HPDE6-E6E7 (cell line): ENCODE data around the gene KANK2.
A peak's percentile ranks its signal among the peaks of the same experiment; 100 is the strongest.
"Not testable (repeated sequence)": the region's sequence is repeated elsewhere in the genome, so short reads cannot be mapped to it uniquely, and the experiment has no call there.

Experiments
- DNase-seq: peaks from one replicate; pipeline ENCODE4 v3.0.0; 2011; ENCODE audit warnings: missing footprints; ENCODE audit errors: extremely low spot score

KANK2 gene

DNA sequence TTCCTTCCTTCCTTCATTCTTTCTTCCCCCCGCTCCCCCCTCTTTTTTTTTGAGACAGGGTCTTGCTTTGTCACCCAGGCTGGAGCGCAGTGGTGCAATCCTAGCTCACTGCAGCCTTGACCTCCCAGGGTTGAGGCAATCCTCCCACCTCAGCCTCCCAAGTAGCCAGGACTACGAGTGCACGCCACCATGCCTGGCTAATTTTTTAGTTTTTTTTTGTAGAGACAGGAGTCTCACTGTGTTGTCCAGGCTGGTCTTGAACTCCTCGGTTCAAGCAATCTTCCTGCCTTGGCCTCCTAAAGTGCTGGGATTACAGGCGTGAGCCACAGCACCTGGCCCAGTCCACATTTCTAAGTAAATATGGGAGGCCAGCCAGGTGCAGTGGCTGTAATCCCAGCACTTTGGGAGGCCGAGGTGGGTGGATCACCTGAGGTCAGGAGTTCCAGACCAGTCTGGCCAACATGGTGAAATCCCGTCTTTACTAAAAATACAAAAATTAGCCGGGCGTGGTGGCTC, 57.3 kb downstream of the KANK2 start:
- not testable (repeated sequence) for DNase-seq

- DNase-seq, result no peak
Observed at GRCh38 chr19:11138601-11139300, 58.6 kb downstream of the KANK2 start.

DNA sequence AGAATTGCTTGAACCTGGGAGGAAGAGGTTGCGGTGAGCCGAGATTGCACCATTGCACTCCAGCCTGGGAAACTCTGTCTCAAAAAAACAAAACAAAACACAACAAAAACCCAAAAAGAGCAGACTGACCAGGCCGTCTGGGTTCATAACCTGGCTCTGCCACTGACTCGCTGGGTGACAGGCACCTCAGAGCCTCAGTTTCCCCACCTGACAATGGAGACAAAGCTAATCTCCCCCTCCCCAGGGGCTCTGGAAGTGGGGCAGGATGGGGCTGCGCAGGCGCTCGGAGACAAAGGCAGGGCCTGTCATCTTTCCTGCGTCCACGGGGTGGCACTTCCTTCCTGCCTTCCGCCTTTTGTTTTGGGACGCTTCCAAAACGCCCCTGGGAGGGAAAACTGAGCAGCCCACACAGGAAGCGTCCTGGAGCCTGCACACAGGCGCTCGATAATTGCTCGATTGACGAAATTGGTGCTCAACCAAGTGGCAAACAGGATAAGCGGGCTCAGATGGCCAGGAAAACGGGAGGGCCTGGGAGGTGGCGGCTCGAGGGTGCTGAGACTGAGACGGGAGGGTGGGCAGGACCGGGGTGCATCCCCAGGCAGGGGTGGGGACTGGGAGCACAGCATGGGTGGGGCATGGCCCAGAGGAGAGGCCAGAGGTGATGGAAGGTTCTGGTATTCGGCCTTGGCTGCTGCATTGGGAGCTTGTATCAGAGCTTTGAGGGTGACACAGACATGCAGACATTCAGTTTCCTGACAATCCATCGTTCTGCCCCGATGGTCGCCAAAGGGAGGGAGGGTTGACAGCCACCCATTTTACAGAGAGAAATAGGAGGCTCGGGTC, 59.6 kb downstream of the KANK2 start:
- peak; percentile 73 for DNase-seq

GRCh38 chr19:11136400-11137101, 60.8 kb downstream of the KANK2 start:
- DNase-seq, result no peak

DNA sequence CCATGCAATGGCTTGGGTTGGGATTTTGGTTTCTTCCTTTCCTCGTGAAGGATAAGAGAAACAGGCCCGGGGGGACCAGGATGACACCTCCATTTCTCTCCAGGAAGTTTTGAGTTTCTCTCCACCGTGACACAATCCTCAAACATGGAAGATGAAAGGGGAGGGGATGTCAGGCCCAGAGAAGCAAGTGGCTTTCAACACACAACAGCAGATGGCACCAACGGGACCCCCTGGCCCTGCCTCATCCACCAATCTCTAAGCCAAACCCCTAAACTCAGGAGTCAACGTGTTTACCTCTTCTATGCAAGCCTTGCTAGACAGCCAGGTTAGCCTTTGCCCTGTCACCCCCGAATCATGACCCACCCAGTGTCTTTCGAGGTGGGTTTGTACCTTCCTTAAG, 65.9 kb downstream of the KANK2 start:
- no peak for DNase-seq

- no peak for DNase-seq
Observed at GRCh38 chr19:11130824-11131455, 66.4 kb downstream of the KANK2 start.

DNA sequence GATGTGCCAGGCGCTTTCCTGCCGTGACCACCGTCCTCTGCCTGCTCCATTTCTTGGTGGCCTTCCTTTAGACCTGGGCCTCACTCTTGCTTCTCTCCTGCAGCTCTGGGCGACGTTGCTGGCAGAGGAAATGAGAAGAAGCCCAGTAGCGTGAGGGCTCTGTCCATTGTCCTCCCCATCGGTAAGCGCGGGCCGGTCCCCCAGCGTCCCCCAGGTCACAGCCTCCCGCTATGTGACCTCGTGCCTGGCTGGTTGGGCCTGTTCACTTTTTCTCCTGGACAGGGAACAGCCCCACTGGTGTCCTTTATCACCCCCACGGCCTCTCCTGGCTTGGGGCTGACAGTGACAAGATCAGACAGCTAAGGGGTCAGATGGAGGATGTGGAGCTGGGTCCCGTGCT, 69.4 kb downstream of the KANK2 start:
- DNase-seq, result no peak

DNA sequence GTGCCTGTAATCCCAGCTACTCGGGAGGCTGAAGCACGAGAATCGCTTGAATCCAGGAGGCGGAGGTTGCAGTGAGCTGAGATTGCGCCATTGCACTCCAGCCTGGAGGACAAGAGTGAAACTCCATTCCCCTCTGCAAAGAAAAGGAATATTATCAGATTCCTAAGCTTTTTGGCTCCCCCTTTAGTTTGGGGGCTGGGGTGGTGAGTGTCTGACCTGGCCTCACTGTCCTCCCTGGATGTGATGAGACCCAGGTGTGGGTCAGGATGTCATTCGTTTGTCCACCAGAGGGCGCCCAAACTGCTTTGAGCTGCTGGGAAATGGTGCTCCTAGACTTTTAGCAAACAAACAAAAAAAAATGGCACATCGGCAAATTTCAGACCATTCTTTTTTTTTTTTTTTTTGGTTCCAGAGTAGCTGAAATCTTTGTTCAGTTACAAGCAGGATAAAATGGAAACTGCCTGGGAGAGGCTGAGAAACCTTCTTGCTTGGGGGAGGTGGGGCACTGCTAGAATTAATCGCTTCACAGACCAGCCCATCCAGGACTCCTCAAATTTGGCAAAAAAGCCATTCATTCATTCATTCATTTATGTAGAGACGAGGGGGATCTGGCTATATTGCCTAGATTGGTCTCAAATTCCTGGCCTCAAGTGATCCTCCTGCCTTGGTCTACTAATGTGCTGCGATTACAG, 71.2 kb downstream of the KANK2 start:
- no peak for DNase-seq

GRCh38 chr19:11124157-11124556, 73.2 kb downstream of the KANK2 start:
- not testable (repeated sequence) for DNase-seq

- no peak for DNase-seq
Observed at GRCh38 chr19:11123114-11123513, 74.2 kb downstream of the KANK2 start.

DNA sequence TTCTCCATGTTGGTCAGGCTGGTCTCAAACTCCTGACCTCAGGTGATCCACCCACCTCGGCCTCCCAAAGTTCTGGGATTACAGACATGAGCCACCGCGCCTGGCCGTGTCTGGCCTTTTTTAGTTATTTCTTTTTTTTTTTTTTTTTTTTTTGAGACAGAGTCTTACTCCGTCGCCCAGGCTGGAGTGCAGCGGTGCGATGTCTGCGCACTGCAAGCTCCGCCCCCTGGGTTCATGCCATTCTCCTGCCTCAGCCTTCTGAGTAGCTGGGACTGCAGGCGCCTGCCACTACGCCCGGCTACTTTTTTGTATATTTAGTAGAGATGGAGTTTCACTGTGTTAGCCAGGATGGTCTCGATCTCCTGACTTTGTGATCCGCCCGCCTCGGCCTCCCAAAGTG, 75.4 kb downstream of the KANK2 start:
- not testable (repeated sequence) for DNase-seq

DNA sequence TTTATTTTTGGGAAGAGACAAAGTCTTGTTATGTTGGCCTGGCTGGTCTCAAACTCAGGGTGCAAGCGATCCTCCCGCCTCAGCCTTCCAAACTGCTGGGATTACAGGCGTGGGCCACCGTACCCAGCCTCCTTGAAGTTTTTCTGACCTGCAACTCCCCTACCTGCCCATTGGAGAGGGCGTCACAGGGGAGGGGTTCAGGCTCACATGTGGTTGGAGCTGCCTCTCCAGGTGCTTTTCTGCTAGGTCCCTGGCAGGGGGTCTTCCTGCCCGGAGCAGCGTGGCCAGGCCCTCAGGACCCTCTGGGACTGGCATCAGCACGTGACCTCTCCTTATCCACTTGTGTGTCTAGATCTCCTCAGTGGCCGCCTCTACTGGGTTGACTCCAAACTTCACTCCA, 80.8 kb downstream of the KANK2 start:
- no peak for DNase-seq

GRCh38 chr19:11115895-11116446, 81.4 kb downstream of the KANK2 start:
- no peak for DNase-seq

GRCh38 chr19:11115042-11115441, 82.3 kb downstream of the KANK2 start:
- DNase-seq, result no peak
